Rectal smooth muscle tissue (tissue), 1 donor: Measurements from ENCODE around the gene LIMS2.

Experiments
- H3K27ac ChIP-seq: one replicate; pipeline ENCODE4 v1.7.0; 2013; ENCODE audit warnings: low read depth, low read length, inconsistent platforms
- H3K27me3 ChIP-seq: one replicate; pipeline ENCODE4 v1.7.0; 2013; ENCODE audit warnings: low read length; ENCODE audit not compliant: control insufficient read depth, insufficient read depth
- H3K36me3 ChIP-seq: one replicate; pipeline ENCODE4 v1.7.0; 2013; ENCODE audit warnings: low read length; ENCODE audit not compliant: control insufficient read depth, insufficient read depth
- H3K4me1 ChIP-seq: one replicate; pipeline ENCODE4 v1.7.0; 2013; ENCODE audit warnings: low read length; ENCODE audit not compliant: control insufficient read depth, insufficient read depth
- H3K4me3 ChIP-seq: one replicate; pipeline ENCODE4 v1.7.0; 2013; ENCODE audit warnings: low read length
- H3K9ac ChIP-seq: one replicate; pipeline ENCODE4 v1.7.0; 2013; ENCODE audit warnings: low read length

Gene LIMS2, protein sequence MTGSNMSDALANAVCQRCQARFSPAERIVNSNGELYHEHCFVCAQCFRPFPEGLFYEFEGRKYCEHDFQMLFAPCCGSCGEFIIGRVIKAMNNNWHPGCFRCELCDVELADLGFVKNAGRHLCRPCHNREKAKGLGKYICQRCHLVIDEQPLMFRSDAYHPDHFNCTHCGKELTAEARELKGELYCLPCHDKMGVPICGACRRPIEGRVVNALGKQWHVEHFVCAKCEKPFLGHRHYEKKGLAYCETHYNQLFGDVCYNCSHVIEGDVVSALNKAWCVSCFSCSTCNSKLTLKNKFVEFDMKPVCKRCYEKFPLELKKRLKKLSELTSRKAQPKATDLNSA

DNA sequence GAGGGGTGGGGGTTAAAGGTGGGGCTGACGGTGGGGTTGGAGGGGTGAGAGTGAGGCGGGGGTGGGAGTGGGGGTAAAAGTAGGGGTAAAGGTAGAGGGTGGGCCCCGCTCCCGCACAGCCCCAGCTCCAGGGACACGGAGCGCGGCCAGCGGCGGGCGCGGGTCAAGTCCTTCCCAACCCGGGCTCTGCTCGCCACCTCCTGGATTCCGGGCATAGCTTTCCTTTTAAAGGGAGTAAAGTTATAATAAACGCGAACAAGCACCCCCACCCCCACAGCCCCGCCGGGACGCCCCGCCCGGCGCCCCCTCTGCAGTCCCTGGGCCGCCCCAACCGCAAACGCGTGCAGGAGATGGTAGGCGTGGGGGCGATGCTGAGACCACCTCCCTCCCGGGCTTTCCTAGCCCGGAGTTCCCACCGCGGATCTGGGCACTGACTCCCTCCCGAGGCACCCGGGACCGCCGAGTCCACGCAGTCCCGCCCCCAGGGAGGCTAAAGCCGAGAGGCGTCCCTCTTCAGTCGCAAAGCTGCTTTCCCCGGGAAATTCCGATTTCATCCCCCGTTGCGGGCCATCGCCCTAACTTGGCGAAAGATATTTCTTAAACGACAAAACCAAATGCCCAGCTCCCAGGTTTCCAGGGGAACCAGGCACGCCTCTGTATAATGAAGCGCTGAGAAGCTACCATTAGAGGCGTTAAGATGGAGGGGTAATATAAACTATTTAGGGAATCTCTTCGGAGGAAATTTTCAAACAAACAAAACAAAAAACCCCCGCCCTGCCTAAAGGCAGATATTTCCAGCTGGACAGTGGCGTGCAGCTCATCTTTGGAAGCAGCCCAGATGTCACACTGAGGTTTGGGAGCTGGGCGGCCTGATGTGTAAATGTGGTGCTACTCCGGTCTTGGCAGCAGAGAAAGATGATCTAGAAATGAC lies at the start of gene LIMS2:
Gene LIMS2, minus strand, starts transcription at position 200 of the 931 bp plus-strand sequence. CDS start 506 bp downstream, outside the sequence.
- H3K27me3 ChIP-seq, result no peaks in the 10 kb centered on the region
- H3K4me1 ChIP-seq, result peaks cover 24% of the 10 kb centered on the region
- peaks cover 3% of the 10 kb centered on the region for H3K36me3 ChIP-seq
- H3K4me3 ChIP-seq, result peak within 1 kb of the TSS; percentile 83
- peak within 1 kb of the TSS; percentile 49 for H3K9ac ChIP-seq
- H3K27ac ChIP-seq, result peak within 1 kb of the TSS; percentile 96

DNA sequence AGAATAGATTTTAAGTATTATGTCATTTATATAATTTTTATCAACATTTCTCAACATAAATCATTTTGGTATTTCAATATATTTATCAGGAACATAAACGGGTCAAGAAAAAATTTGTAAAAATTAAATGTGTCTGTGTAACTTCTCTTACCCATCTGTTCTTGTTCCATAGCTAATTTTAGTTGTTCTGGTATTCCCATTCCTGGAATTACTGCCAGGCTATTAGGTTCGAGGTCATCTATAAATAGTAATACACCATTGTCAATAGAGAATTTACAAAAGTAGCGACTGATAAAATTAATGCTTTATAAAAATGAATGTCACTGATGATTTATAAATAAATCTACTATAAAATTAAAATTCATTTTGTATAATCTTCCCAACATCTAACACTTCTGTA lies 47.5 kb upstream of the LIMS2 start:
- no peaks in the 10 kb centered on the region for H3K4me1 ChIP-seq
- no peak overlapping the region for H3K4me3 ChIP-seq
- H3K27ac ChIP-seq, result no peak overlapping the region
- H3K36me3 ChIP-seq, result peaks cover 24% of the 10 kb centered on the region
- no peaks in the 10 kb centered on the region for H3K27me3 ChIP-seq
- no peak overlapping the region for H3K9ac ChIP-seq

DNA sequence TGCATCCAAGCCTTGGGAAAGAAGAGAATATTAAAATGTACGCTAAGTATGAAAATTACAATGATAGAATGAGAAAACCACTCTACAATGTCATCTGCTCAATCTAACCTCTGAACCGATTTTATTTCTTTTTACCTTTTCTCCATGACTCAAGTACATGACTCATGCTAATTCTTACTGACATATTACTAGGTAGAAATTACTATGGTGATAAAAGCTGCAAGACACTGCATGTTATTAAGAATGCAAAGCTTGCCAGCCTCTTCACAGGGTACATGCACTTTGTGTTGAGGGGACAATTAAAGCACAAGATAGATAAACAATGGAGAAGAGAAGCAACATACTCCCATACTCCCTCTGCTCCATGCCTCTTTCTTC lies 46.6 kb upstream of the LIMS2 start:
- Histone ChIP-seq H3K27ac (no peak overlapping the region), H3K36me3 (peaks cover 24% of the 10 kb centered on the region), H3K4me3 (no peak overlapping the region), H3K4me1 (no peaks in the 10 kb centered on the region), H3K9ac (no peak overlapping the region), H3K27me3 (no peaks in the 10 kb centered on the region)

DNA sequence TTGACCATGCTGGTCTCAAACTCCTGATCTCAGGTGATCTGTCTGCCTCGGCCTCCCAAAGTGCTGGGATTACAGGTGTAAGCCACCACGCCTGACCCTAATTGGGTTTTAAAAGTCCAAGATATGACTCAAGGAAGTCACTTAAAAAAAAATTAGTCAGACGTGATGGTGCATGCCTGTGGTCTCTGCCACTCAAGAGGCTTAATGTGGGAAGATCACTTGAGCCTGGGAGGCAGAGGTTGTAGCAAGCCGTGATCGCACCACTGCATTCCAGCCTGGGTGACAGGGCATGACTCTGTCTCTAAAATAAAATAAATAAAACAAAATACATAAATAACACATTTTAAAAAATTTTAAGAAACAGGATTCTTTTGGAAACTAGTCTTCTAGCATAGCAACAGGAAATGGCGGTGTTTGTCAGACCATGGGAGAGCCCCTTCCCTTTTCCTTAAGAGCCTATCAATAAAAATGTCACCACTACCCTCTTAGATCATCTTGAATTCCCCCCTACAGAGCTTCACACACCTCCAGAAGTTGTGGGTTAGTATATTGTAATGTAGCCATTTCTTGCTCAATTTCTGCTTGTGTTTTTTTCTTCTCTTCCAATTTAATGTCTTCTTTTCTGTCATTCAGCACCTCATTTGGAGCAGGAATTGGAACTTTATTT lies 46.1 kb upstream of the LIMS2 start:
- H3K9ac ChIP-seq, result no peak overlapping the region
- H3K27ac ChIP-seq, result no peak overlapping the region
- H3K36me3 ChIP-seq, result peaks cover 24% of the 10 kb centered on the region
- no peaks in the 10 kb centered on the region for H3K4me1 ChIP-seq
- H3K27me3 ChIP-seq, result no peaks in the 10 kb centered on the region
- no peak overlapping the region for H3K4me3 ChIP-seq

DNA sequence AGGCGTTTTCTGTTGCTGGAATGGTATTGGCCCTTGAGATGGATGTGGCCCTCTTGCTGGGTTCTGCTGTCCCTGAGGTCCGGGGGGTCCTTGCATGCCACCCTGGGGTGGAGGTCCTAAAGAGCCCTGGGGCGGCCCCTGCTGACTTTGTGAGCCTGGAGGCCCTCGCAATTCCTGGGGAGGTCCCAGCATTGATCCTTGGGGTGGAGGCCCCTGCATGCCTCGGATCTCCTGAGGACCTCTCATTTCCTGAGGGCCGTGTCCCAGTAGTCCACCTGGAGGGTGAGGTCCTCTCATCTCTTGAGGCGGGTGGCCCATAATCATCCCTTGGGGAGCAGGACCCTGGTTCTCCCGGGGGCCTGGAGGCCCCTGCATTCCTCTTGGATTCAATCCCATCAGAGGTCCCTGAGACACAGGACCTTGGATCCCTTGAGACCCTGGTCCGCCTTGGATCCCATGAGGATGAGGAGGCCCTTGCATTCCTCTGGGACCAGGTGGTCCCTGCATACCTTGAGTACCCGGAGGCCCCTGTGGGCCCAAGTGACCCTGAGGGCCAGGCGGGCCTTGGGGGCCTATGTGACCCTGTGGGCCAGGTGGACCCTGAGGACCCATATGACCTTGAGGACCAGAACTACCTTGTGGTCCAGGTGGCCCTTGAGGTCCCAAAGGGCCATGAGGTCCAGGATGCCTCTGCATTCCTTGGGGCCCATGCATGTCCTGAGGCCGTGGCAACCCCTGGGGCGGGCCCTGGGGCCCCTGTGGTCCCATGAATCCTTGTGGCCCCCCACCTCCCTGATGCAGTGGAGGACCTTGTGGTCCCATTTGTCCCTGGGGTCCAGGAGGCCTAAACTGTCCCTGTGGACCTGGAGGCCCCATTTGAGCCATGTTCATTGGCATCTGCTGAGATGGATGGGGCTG lies 44.2 kb upstream of the LIMS2 start:
- H3K36me3 ChIP-seq, result peaks cover 24% of the 10 kb centered on the region
- no peak overlapping the region for H3K4me3 ChIP-seq
- no peak overlapping the region for H3K9ac ChIP-seq
- no peaks in the 10 kb centered on the region for H3K27me3 ChIP-seq
- H3K27ac ChIP-seq, result no peak overlapping the region
- no peaks in the 10 kb centered on the region for H3K4me1 ChIP-seq

DNA sequence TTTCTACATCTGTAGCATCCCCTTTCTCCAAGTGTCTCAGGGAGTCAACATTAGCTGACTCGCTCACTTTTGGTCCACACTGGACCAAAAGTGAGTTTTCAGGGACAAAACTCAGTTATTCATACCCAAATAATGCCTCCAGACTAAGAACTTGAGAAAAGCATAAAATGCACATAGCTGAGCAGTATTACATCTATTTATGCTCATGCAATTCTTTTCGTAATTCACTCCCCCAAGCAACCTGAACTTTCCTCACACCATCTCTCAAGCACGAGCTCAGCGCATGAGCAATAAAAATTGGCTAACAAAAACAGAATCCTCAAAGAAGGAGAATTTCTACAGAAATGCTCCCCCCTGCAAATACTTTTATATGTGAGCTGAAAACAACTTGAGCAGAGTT lies 42.9 kb upstream of the LIMS2 start:
- Histone ChIP-seq H3K9ac (no peak overlapping the region), H3K27ac (no peak overlapping the region), H3K4me1 (no peaks in the 10 kb centered on the region), H3K4me3 (no peak overlapping the region), H3K36me3 (peaks cover 29% of the 10 kb centered on the region), H3K27me3 (no peaks in the 10 kb centered on the region)

DNA sequence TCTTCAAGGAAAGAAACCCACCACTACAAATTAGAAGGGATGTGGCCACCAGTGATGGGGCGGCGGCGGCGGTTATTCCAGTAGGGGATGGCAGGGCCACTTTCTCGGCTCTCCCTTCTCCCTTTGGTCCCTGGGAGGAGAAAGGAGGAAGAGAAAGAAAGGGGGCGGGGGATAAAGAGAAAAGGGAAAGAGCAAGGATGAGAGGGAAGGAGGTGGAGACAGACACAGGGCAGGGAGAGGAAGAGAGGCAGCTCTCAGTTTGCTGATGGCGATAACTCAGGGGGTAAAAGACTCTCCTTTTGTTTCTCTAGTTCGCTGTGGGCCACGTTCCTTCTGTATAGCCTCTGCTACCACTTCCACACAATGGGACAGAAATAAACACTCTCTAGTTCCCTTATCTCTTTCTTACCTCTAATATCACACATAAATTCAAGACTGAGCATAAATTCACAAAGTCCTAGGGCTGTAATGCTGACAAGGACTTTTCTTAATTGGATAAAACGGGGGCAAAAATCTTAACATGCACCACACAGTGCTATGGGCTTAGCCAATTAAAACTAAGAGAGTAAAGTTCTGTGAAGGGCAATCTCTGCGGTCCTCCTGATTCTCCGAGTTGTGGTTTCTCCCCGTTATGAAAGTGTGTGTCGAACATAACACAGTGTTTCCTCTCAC lies 40.6 kb upstream of the LIMS2 start:
- peaks cover 21% of the 10 kb centered on the region for H3K36me3 ChIP-seq
- no peak overlapping the region for H3K9ac ChIP-seq
- H3K4me1 ChIP-seq, result no peaks in the 10 kb centered on the region
- no peaks in the 10 kb centered on the region for H3K27me3 ChIP-seq
- H3K4me3 ChIP-seq, result no peak overlapping the region
- H3K27ac ChIP-seq, result no peak overlapping the region

DNA sequence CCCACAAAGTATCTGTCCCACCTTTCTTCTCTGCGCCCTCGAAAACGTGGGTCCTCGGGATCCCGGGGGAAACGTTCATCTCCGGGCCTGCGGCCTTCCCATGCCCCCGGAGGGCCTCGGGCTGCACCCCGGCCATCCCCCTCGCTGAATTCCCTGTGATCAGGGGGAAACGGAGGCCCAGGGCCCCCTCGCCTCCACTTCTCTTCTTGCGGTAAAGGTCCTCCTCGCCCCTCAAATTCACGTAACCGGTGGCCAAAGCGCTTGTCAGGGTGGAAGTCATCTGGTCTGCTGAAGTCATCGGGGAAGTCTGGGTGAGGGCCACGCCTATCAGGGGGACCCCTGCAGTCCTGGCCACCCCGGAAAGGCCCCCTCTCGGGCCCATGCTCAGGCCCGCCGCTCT lies 38.2 kb upstream of the LIMS2 start:
- peaks cover under 1% of the 10 kb centered on the region for H3K4me1 ChIP-seq
- no peak overlapping the region for H3K4me3 ChIP-seq
- no peaks in the 10 kb centered on the region for H3K27me3 ChIP-seq
- H3K9ac ChIP-seq, result no peak overlapping the region
- H3K27ac ChIP-seq, result no peak overlapping the region
- H3K36me3 ChIP-seq, result peaks cover 15% of the 10 kb centered on the region

DNA sequence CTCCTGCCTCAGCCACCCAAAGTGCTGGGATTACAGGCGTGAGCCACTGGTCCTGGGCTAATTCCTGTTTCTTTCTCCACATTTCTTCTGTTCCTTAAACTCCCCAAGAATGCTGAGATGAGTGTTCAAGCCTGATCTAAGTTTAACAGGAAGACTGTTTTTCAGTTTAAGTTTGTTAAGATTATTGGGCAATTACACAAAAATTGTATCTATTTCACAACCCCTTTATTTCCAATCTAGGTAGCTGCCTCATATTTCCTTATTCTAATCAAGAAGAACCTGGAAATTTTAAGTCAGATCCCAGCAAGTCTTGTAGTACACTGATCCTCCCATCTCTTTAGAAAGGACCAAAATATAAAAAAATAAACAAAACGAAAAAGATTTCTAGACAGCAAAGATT lies 37.7 kb upstream of the LIMS2 start:
- peaks cover 20% of the 10 kb centered on the region for H3K36me3 ChIP-seq
- peaks cover 5% of the 10 kb centered on the region for H3K4me1 ChIP-seq
- H3K9ac ChIP-seq, result no peak overlapping the region

DNA sequence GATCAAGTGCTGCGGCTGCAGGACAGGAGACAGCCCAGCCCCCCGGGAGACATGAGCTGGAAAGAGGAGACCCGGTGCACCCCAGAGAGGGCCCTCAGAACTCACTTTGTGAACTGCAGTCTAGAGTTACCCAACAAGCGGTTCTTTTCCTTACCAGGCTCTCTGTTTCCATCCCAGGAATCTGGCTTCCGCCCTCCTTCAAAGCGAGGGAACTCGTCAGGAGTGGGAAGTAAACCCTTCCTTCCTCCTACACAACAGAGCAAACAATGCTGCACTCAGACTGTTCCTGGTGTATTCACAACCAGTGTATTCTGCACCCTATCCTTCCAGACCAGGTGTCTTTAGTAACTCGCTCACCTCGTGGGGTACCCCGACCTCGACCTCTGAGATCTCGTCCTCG lies 34.0 kb upstream of the LIMS2 start:
- H3K4me1 ChIP-seq, result peaks cover 7% of the 10 kb centered on the region
- no peak overlapping the region for H3K9ac ChIP-seq
- H3K27me3 ChIP-seq, result no peaks in the 10 kb centered on the region
- no peak overlapping the region for H3K27ac ChIP-seq
- no peak overlapping the region for H3K4me3 ChIP-seq
- H3K36me3 ChIP-seq, result peaks cover 26% of the 10 kb centered on the region

More for the DNA sequence above, 37.7 kb upstream of the LIMS2 start:
- Histone ChIP-seq H3K27me3 (no peaks in the 10 kb centered on the region), H3K4me3 (no peak overlapping the region), H3K27ac (no peak overlapping the region)

DNA sequence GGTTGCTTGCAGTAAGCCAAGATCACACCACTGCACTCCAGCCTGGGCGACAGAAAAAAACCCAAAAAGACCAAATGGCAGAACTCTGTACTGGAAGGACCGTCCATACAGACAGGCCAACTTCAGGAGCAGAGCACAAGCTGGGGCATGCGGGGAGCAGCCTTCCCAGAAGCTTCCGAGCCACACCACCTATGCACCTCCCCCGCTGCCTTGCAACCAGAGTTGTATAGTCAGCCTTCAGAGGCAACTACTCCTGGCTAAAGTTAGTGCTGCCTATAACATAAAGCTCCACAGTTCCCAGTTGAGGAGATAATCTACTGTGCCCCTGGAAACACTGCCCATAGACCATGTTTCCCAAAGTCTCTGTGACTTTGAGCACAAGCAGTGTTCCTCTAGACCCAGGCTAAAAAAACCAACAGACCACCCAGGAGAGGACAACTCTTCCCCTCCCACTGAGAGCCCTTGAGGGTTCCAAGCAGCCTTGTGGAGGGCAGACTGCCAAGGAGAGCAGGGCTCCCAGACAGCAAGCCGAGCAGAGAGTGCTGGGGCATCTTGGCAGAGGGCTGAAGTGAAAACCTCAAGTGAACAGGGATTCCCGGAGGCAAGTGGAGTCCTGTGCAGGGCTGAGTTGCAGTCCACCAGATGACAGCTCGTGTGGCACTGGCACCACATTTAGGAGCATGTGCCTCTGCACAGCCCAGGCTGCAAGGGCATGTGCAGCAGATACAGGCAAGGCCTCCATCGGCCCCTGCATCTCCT lies 32.7 kb upstream of the LIMS2 start:
- peaks cover 22% of the 10 kb centered on the region for H3K36me3 ChIP-seq
- H3K9ac ChIP-seq, result no peak overlapping the region

More for the DNA sequence above, 32.7 kb upstream of the LIMS2 start:
- Histone ChIP-seq H3K27me3 (no peaks in the 10 kb centered on the region), H3K27ac (peak overlapping the region; percentile 55), H3K4me1 (peaks cover 10% of the 10 kb centered on the region), H3K4me3 (no peak overlapping the region)
